ENCODE results near the gene GRIN3A. TPM values are rescaled to one million over a fixed set of nuclear protein-coding genes. Genes with fewer than 3 reads are reported as not detected.

The GRIN3A gene
- total RNA-seq, 1 donor, result not detected

- TF ChIP-seq CTCF (IDR thresholded peaks at IDR 0.05; ENCODE audit: extremely low read depth, low read depth, low read length), result no peak
- Histone ChIP-seq H3K9me3 (ENCODE audit: low read depth, low read length) (no peaks in the 10 kb centered on the region), H3K27me3 (ENCODE audit: insufficient read depth, low read length) (no peaks in the 10 kb centered on the region), H3K4me1 (ENCODE audit: insufficient read depth, low read length) (no peaks in the 10 kb centered on the region), H3K36me3 (ENCODE audit: insufficient read depth, low read length) (no peaks in the 10 kb centered on the region), H3K79me2 (ENCODE audit: insufficient read depth, low read length) (no peaks in the 10 kb centered on the region), H3K27ac (ENCODE audit: low read depth, low read length) (no peak overlapping the region), H2AFZ (ENCODE audit: low read length) (no peak overlapping the region), H4K20me1 (ENCODE audit: insufficient read depth, low read length) (no peaks in the 10 kb centered on the region), H3K4me3 (ENCODE audit: insufficient read depth, low read length) (no peak overlapping the region), H3K4me2 (ENCODE audit: insufficient read depth, low read length) (no peak overlapping the region)
- no peak for DNase-seq (ENCODE audit: insufficient read length, low spot score, missing footprints)
Measured at GRCh38 chr9:101671567-101671966, 66.9 kb downstream of the GRIN3A start.

GRCh38 chr9:101668421-101668820 is 70.0 kb downstream of the GRIN3A start:
- H4K20me1 ChIP-seq (ENCODE audit: insufficient read depth, low read length), result no peaks in the 10 kb centered on the region
- no peaks in the 10 kb centered on the region for H3K79me2 ChIP-seq (ENCODE audit: insufficient read depth, low read length)
- no peaks in the 10 kb centered on the region for H3K27me3 ChIP-seq (ENCODE audit: insufficient read depth, low read length)
- H3K36me3 ChIP-seq (ENCODE audit: insufficient read depth, low read length), result no peaks in the 10 kb centered on the region
- H3K4me2 ChIP-seq (ENCODE audit: insufficient read depth, low read length), result no peak overlapping the region
- TF ChIP-seq CTCF (IDR thresholded peaks at IDR 0.05; ENCODE audit: extremely low read depth, low read depth, low read length), result no peak
- no peak overlapping the region for H2AFZ ChIP-seq (ENCODE audit: low read length)
- H3K4me1 ChIP-seq (ENCODE audit: insufficient read depth, low read length), result no peaks in the 10 kb centered on the region
- H3K4me3 ChIP-seq (ENCODE audit: insufficient read depth, low read length), result no peak overlapping the region
- no peak overlapping the region for H3K27ac ChIP-seq (ENCODE audit: low read depth, low read length)
- no peaks in the 10 kb centered on the region for H3K9me3 ChIP-seq (ENCODE audit: low read depth, low read length)
- DNase-seq (ENCODE audit: insufficient read length, low spot score, missing footprints), result no peak

- no peak for TF ChIP-seq CTCF (IDR thresholded peaks at IDR 0.05; ENCODE audit: extremely low read depth, low read depth, low read length)
- no peaks in the 10 kb centered on the region for H4K20me1 ChIP-seq (ENCODE audit: insufficient read depth, low read length)
- no peaks in the 10 kb centered on the region for H3K79me2 ChIP-seq (ENCODE audit: insufficient read depth, low read length)
- no peaks in the 10 kb centered on the region for H3K36me3 ChIP-seq (ENCODE audit: insufficient read depth, low read length)
- H3K27ac ChIP-seq (ENCODE audit: low read depth, low read length), result no peak overlapping the region
- no peaks in the 10 kb centered on the region for H3K27me3 ChIP-seq (ENCODE audit: insufficient read depth, low read length)
- DNase-seq (ENCODE audit: insufficient read length, low spot score, missing footprints), result no peak
- H2AFZ ChIP-seq (ENCODE audit: low read length), result no peak overlapping the region
- H3K4me3 ChIP-seq (ENCODE audit: insufficient read depth, low read length), result no peak overlapping the region
- no peaks in the 10 kb centered on the region for H3K9me3 ChIP-seq (ENCODE audit: low read depth, low read length)
- H3K4me1 ChIP-seq (ENCODE audit: insufficient read depth, low read length), result no peaks in the 10 kb centered on the region
- H3K4me2 ChIP-seq (ENCODE audit: insufficient read depth, low read length), result no peak overlapping the region
Measured at GRCh38 chr9:101664453-101664852, 74.0 kb downstream of the GRIN3A start.

- Histone ChIP-seq H4K20me1 (ENCODE audit: insufficient read depth, low read length) (no peaks in the 10 kb centered on the region), H2AFZ (ENCODE audit: low read length) (no peak overlapping the region), H3K4me1 (ENCODE audit: insufficient read depth, low read length) (no peaks in the 10 kb centered on the region), H3K9me3 (ENCODE audit: low read depth, low read length) (no peaks in the 10 kb centered on the region), H3K79me2 (ENCODE audit: insufficient read depth, low read length) (no peaks in the 10 kb centered on the region), H3K36me3 (ENCODE audit: insufficient read depth, low read length) (no peaks in the 10 kb centered on the region), H3K27ac (ENCODE audit: low read depth, low read length) (no peak overlapping the region), H3K4me2 (ENCODE audit: insufficient read depth, low read length) (no peak overlapping the region), H3K27me3 (ENCODE audit: insufficient read depth, low read length) (no peaks in the 10 kb centered on the region), H3K4me3 (ENCODE audit: insufficient read depth, low read length) (no peak overlapping the region)
- no peak for TF ChIP-seq CTCF (IDR thresholded peaks at IDR 0.05; ENCODE audit: extremely low read depth, low read depth, low read length)
- no peak for DNase-seq (ENCODE audit: insufficient read length, low spot score, missing footprints)
Measured at GRCh38 chr9:101652601-101653175, 85.8 kb downstream of the GRIN3A start.

Data from osteoblast (primary cell).